NCI-H510A (cell line): ENCODE results near the gene IPP.
"Not testable (repeated sequence)": the region's sequence is repeated elsewhere in the genome, so short reads cannot be mapped to it uniquely, and the experiment has no call there.

Experiments used
- DNase-seq: peaks from one replicate; lab custom pipeline; 2025; lab: John Stamatoyannopoulos, UW

Gene IPP

DNA sequence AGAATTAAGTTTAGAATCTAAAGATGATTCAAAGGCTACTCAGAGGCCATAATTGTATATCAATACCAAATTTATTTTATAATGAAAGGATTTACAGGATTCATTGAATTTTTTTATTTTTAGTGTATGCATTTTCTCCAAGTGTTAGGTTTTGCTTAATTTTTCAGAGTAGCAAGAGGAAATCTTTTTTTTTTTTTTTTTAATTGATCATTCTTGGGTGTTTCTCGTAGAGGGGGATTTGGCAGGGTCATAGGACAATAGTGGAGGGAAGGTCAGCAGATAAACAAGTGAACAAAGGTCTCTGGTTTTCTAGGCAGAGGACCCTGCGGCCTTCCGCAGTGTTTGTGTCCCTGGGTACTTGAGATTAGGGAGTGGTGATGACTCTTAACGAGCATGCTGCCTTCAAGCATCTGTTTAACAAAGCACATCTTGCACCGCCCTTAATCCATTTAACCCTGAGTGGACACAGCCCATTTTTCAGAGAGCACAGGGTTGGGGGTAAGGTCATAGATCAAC, 10.8 kb downstream of the IPP start:
- not testable (repeated sequence) for DNase-seq

GRCh38 chr1:45739137-45739536, 11.3 kb downstream of the IPP start:
- no peak for DNase-seq

- no peak for DNase-seq
Measured at GRCh38 chr1:45730780-45731319, 19.6 kb downstream of the IPP start.

- peak; percentile 26 for DNase-seq
Measured at GRCh38 chr1:45730075-45730779, 20.2 kb downstream of the IPP start.

GRCh38 chr1:45726007-45726406, 24.4 kb downstream of the IPP start:
- DNase-seq = not testable (repeated sequence)

DNA sequence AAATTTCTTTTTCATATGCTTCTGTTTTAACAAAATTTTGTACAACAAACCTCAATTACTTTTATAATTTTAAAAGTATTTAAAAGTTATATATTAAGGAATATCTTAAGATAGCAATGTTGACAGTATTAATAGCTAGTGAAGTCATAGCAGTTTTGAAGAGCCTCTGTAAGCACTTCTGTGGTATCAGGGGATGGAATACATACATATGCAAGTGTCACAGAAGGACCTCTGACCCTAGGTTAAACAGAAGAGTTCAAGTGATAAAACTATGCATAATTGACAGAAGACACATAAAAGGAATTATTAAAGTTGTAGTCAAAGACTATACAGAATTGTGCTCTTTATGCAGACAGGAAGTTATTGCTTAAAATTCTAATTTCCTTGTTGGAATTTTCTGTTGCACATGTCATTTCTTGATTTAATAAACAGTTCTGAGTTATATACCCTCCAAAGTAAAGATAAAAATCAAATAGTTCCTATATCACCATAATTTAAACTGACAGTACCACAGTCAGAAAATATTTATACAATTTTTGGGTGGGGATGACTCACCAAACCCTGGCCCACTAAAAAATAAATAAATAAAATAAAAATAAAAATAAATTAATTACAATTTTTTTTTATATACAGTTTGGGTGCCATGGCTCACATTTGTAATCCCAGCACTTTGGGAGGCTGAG, 27.1 kb downstream of the IPP start:
- DNase-seq = no peak

DNA sequence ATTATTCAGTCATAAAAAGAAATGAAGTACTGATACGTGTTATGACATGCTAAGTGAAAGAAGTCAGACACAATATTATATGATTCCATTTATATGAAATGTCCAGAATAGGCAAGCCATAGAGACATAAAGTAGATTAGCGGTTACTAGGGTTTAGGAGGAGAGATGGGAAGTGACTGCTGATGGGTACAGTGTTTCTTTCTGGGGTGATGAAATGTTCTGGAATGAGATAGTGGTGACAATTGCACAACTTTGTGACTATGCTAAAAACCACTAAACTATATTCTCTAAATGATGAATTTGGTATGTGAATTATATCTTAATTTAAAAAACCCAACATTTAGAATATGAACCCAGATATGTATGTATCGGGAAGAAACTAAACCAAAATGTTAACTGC, 27.6 kb downstream of the IPP start:
- no peak for DNase-seq

DNA sequence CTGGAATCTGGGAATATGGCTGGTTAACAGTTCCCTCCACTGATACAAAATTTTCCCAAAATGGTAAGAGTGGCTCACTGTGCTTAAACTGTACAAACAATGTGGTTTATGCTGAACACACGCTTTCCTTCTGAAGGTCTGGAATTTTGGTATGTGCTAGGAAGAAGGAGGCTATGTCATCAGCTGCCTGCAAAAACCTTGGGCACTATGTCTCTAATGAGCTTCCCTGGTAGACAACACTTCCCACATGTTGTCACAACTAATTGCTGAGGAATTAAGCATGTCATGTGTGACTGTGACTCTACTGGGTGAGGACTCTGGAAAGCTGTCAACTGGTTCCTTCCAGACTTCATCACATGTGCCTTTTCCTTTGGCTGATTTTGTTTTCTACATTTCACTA, 29.2 kb downstream of the IPP start:
- DNase-seq = no peak

DNA sequence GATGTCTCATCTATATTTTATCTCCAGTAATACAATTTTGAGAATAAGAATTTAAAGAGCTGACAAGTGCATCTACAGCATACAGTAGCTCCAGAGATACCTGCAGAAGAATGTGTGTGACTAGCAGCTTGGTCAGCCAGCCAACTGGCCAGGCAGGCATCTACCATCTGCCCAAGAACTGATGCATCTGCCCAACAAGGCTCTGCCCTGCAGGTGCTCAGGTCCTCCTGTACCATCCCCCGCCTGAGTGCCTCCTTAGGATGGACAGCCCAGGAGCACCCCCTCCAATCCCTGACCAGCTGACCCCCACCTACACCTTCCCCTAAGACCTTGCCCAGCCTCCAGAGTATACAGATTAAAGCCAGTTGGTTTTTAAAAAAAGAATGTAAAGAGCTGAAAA, 32.2 kb downstream of the IPP start:
- no peak for DNase-seq

- not testable (repeated sequence) for DNase-seq
Measured at GRCh38 chr1:45717386-45717785, 33.1 kb downstream of the IPP start.

DNA sequence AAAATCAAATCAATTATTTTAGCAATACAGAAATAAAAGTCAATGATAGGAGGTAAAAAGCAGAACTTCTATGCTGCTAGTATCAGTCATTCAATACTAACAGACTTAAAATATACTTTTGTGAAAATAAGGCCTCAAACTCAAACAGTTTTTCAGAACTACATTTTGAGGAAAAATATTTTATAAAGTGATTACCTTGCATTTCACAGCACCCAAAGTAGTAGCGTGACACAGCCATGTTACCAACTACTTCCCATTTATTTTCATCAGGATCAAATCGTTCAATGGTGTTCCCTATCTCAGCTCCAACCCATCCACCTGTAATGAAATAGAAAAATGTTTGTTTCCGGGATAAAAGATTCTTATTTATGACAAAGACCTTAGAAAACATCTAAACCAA, 33.8 kb downstream of the IPP start:
- no peak for DNase-seq

DNA sequence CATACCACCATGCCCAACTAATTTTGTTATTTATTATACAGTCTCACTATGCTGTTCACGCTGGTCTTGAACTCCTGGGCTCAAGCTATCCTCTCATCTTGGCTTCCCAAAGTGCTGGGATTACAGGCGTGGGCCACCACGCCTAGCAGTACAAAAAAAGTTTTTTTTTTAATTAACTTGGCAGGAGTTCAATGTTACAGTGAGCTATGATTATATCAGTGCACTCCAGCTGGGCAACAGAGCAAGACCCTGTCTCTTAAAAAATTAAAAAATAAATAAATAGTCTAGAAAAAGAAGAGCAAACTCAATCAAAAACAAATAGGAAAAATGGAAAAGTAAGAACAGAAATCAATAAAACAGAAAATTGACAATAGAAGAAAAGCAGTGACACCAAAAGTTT, 36.7 kb downstream of the IPP start:
- no peak for DNase-seq

DNA sequence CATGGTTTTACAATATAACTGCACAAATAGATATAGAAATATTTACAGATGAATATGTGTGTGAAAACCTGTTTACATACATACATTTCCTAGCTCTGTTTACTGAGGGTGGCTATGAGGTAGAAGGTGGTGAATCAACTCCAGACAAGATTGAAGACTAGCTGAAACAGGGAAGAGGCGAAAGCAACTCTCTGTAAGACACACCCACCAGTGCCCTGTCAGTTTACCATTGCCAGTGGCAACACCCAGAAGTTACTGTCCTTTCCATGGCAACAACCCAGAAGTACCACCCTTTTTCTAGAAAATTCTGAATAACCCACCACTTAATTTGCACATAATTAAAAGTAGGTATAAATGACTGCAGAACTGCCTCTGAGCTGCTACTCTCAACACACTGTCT, 45.8 kb downstream of the IPP start:
- no peak for DNase-seq

DNA sequence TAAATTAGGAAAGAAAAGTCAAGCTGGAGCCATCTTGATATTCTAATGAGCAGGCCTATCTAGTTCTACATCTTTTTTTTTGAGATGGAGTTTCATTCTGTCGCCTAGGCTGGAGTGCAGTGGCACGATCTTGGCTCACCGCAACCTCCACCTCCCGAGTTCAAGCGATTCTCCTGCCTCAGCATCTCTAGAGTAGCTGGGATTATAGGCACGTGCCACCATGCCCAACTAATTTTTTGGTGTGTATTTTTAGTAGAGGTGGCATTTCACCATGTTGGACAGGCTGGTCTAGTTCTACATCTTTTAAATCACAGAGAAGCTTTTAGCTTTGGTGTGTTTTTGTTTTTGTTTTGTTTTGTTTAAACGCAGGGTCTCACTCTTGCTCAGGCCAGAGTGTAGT, 55.6 kb downstream of the IPP start:
- DNase-seq = no peak

DNA sequence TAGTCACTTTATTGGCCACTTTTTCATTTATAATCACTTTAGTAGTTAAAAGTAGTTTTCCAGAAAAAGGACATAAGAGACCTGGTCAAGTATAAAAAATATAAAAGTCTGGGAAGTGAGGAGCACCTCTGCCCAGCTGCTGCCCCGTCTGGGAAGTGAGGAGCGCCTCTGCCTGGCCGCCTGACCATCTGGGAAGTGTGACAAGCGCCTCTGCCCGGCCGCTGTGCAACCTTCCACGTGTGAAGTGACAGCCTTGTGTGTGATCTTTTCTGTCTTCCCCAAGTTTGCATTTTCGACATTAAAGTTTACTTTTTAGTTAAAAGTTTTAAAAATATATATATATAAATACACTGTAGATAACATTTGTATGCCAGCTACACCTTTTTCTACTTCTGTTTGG, 56.6 kb downstream of the IPP start:
- DNase-seq = not testable (repeated sequence)

GRCh38 chr1:45687754-45688740, 62.4 kb downstream of the IPP start, which contains the start of gene TMEM69:
TSS of gene TMEM69 (plus strand) at chr1:45688181. CDS start at chr1:45691069, 2,888 bp downstream.
- peak; percentile 89 for DNase-seq

GRCh38 chr1:45687014-45687753, 63.3 kb downstream of the IPP start:
- DNase-seq = peak; percentile 99

DNA sequence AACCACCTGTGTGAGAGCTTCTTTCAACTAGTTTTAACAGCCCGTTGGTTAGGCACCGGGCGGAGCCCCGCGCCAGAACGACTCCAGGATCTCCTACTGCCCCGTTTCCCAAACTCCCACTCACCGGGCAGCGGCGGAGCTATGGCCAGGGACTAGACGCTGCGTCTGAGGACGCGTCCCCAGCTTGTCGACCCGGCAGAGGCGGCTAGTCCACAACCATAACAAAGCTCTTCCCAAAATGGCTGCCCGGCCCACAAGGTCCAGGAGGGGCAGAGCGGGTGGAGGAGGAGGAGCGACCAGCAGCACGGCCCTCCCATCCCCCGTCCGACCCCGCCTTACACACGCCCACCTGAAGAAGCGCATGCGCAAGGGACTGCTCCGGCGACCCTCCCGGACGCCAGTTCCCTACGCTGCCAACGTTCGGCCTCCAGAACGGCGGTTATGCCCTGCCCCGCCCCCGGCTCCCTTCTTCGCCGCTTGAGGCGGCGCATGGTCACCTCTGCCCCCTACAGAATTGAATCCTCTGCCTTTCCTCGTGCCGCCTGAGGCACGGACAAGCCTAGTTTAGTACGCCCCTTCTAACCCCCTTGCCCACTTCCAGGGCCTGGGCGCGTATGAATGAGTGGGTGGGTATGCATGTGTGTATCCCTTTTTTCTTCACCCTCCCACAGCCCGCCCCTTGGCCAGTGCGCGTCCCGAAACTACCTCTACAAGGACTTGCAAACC, 64.0 kb downstream of the IPP start, which contains the start of gene GPBP1L1:
Gene GPBP1L1, minus strand, starts transcription at position 246 of the 726 bp plus-strand sequence. CDS start 27,446 bp downstream, outside the sequence.
- DNase-seq = peak; percentile 88

- DNase-seq = peak; percentile 40
Measured at GRCh38 chr1:45686015-45686287, 64.5 kb downstream of the IPP start.

DNA sequence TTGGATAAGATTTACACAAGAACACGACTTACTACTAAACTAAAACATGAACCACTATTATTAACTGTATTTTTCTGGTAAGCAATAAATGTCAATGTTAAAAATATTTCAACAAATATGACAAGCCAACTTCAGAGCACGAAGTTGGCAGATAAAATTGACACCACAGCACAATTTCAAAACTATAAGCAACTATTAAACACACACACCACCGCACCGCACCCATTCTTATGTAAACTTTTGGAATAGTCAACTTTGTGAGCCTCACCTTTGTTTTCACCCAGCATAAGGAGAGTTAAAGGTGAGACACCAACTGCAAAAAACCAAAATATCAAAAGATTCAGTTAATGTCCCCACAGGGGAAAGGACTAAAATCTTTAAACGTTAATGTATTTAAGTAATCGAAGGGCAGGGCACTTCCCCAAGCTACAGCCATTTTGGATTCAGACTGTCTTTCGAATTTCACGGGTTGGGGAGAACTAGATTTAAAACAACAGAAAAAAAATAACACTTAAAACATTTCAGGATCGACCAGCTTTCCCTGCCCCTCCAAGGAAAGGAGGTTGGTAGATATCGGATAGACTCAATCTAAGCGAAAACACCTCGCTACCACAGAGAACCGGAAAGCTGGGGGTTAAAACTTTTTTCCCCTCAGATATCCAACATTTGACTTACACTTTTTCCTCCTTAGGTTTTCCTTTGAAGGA, 65.0 kb downstream of the IPP start:
- DNase-seq = no peak
